Hepatic stellate cell (primary cell): ENCODE results near the gene TTLL11.
A peak's percentile ranks its signal among the peaks of the same experiment; 100 is the strongest.

ENCODE experiments used
- DNase-seq: peaks from one replicate; pipeline ENCODE4 v3.0.0; 2011; ENCODE audit warnings: low spot score

The TTLL11 gene

GRCh38 chr9:121784731-121785411 lies 308.2 kb downstream of the TTLL11 start:
- DNase-seq = no peak

DNA sequence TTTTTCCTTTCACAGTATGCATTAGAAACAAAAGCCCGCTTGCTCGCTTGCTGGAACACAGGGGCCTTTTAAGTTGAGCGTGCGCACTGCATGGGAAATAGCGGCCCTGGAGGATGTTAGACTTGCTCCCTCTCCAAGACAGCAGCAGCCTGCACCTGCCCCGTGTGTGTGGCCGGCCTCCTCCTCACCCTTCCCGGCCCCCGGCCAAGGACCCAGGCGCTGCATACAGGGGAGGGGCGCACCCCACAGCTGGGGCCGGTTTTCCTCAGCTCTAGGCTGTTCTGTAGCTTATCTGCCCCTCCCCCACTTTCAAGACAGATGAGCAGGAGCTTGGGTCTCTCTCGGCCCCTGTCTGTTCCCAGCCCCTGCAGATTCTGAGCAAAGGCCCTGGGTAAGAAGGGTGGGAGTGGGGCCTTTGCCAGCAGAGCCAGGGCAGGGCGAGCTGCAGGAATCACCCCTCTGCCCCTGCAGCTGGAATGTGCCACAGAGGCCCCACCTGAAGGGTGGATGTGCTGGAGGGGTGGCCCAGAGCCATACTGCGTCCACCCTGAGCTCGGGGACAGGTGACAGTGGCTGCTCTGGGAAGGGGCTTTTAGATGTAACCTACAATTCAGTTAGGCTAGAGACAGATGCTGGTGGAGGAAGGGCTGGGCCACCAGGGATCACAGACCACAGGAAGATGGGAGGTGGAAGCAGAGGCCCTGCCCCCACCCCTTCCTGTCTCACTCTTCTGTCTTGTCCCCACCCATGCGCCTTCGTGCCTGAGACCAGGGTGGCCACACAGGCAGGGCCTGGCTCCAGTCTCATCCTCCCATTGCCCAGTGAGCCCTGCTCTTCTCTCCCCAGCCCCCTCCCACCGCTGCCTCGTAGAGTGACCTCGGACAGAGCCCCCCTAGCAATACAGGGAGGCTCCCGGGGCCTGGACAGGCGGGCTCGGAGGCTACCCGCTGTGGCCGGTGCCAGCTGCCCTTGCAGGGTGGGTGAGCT lies 309.3 kb downstream of the TTLL11 start:
- no peak for DNase-seq

- DNase-seq = no peak
Measured at GRCh38 chr9:121783111-121783510, 310.0 kb downstream of the TTLL11 start.

DNA sequence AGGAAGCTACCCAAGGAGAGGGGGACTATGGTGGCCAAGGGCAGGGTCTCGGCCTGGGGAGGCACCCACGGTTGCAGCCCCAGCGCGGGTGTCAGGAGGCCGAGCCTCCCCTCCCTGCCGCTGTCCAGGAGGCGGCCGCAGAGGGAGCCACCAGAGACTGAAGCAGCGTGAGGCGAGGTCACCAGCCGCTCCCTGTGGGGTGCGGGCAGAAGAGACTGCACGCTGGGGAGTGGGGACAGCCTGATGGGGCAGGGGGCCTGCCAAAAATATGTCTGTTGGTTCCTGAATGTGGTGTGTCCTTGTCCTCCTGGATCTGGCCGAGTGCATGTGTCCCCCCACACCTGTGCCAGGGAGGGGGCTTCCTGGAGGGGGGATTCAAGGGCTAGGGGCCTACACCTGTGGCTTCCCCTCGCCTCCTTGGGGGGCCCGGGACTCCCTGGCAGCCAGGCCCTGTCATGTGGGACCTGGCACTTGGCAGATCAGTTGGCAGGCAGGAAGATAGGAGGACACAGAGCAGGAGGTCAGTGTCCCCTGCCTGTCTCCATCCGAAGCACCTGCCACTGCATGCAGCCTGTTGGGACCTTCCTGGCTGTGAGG lies 310.5 kb downstream of the TTLL11 start:
- DNase-seq = no peak

- no peak for DNase-seq
Measured at GRCh38 chr9:121781701-121782464, 311.2 kb downstream of the TTLL11 start.

GRCh38 chr9:121781145-121781548 lies 312.0 kb downstream of the TTLL11 start:
- no peak for DNase-seq

DNA sequence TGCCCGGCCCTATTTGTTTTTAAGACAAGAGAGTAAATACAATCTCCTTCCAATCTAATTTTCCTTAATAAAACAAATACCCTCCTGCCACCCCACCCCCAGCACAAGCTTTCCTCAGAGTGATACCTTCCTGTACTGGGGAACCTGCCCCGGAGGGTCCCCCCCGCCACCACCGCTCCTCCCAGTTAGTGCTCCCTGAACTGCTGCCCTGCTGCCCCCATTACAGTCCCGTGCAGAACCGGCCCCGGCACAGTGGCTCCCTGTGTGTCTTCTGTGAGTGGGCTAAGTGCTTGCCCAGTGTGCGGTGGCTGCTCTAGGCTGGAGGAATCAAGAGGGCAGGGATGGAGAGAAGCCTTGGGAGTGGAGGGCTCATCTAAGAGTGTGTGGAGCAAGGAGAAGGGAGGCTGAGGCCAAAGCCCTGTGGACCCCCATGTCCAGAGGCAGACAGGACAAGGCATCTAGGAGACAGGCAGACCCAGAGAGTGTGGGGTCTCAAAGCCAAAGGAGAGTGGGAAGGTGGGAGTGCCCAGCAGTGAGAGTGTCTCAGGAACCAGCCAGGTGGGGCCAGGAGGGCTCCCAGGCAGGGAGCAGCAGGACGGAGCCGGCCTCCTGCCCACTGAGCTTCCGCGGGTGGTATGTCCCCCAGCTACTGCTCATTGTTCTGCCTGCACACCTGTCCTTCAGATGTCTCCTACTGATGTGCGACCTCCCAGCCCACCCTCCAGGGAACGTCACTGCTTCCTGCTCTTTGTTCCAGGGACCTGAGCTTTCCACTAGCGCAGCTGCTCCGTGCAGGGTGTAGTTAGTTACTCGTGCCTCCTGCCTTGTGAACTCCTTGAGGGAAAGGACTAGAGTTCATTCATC lies 312.7 kb downstream of the TTLL11 start:
- DNase-seq = no peak

DNA sequence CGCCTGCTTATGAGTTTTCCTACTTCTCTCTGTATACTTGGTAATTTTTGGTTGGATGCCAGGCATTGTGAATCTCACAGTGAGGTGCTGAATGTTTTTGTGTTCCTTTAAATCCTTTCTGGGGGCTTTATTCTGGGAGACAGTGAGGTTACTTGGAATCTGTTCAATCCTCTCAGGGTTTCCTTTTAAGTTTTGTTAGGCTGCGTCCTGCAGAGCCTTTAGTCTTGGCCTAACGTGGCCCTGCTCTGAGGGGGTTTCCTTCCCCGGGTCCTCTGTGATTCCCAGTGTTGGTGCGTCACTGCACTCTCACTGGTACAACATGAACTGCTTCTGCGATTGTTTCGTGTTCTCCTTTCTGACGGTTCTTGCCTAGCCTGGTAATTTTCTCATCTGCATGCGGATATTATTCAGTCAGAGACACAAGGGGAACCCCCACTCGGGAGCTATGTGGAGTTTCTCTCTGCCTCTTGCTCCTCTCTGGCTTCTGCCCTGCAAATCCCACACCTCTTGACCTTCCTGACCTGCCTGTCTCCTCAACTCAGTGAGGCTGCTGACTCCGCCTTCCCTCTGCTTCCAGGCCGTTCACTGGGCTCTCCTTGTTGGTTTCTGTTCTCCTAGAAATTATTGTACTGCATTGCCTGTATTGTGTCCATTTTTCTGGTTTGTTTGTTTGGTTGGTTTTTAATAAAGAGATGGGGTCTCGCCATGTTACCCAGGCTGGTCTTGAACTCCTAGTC lies 313.6 kb downstream of the TTLL11 start:
- no peak for DNase-seq

GRCh38 chr9:121778252-121779225 lies 314.6 kb downstream of the TTLL11 start:
- peak; percentile 32 for DNase-seq

DNA sequence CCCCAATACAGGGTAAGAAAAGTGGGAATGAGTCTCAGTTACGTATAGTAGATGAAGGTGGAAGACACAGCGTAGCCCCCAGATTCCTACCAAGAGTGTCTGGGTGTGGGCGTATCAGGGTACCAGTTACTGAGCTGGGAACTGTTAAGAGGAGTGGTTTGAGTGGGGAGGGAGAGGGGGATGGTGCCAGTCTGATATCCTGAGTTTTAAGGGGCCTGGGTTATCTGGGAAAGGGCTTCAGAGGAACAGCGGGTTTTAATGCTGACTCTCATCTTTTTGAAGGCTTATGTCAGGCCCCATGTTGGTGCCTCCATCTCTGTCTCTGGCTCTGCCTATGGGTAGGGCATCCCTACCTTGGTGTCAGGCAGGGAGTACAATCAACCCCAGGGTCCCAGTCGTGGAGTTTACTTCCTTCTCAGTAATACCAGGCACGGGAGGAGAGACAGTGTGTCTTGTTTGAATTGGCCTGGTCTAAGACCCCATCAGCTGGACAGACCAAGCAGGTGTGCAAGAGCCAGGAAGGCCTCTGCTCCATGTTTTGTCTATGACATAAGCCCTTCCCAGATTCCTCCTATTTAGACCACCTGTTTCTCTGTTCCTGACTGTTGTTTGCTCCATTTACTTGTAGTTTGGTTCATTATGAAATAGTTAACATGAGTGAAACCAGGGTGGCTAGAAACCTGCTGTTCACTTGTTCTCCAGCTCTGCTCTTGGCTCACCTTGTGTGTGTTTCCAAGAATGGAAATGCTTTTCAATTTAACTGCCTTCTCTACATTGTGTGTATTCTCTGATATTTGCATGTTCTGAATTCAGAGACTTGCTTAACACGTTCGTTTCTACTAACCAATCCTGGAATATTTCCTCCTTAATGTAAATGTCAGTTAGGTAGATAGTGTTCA lies 316.1 kb downstream of the TTLL11 start:
- DNase-seq = no peak

GRCh38 chr9:121776001-121776738 lies 316.9 kb downstream of the TTLL11 start:
- DNase-seq = no peak

GRCh38 chr9:121774715-121775613 lies 318.1 kb downstream of the TTLL11 start:
- no peak for DNase-seq

DNA sequence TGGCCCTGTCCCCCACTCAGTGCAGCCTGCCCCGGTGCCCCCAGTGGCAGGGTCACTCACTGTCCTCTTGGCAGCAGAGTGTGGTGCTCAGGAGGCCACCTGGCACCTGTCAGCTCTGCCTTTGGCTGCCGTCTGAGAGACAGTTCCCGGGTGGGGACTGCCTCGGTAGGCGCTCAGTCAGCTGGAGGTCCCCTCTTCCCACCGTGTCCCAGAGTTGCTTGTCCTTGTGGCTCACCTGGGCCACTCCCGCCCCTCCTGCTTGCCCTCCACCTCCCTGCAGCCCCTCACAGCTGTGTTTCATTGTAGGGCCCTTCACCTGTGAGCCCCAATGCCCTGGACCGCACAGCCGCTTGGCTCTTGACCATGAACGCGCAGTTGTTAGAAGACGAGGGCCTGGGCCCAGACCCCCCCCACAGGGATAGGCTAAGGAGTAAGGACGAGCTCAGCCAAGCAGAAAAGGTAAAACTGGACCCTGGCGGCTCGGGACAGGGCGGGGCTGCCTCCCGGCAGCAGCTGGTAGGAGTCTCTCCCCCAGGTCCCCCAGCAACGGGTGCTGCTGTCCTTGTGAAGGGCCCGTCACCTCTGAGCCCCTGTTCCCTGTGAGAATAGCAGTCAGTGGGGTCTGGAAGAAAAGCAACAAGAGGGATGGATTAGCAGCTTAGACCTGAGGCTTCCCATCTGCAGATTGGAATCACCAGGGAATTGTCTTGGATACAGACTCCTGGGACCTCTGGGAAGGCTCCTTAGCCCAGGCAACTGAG lies 319.0 kb downstream of the TTLL11 start:
- DNase-seq = no peak

DNA sequence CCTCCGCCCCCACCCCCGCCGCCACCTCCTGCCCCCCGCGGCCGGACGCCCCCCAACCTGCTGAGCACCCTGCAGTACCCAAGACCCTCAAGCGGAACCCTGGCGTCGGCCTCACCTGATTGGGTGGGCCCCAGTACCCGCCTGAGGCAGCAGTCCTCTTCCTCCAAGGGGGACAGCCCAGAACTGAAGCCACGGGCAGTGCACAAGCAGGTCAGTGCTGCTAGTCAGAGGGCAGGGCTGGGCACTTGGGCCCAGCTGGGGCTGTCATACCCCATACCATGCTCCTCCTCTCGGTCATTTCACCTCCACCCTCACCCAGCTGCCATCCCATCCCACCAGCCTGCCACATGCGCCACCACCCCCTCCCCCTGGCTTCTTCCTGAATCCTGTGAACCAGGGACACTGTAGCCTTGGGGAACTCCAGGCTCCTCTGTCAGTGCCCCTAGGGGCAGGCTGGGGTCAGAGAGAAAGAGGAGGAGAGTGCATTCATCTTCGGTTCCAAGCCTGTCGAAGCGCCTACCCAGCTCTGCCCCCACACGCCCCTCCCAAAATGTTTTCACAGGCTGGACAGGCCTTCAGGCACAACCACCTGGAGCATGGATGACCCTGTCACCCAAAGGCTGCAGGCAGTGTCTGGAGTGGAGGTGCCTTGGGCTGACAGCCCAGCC lies 319.7 kb downstream of the TTLL11 start:
- DNase-seq = no peak
